IMR-90 (cell line): ENCODE results near the gene WDR91. TPM values are rescaled to one million over a fixed set of nuclear protein-coding genes. Genes with fewer than 3 reads are reported as not detected.

ENCODE experiments used
- ATAC-seq: fragments of 200-7000 bp; cut with Tn5 transposase; 2 replicates; pipeline ENCODE4 v1.9.1; 2020; ENCODE audit warnings: low read depth, mild to moderate bottlenecking, moderate library complexity
- BruUV-seq: library from RNA; stranded (reverse); fragments of 400-500 nt; replicated peaks from 2 replicates; lab custom pipeline; 2021; lab: Mats Ljungman, UMichigan
- CTCF ChIA-PET: fragments of 300-600 bp; formaldehyde crosslinking; extraction: SDS; loops from one replicate; lab custom pipeline; 2021; ENCODE audit warnings: antibody characterized with exemption; lab: Yijun Ruan, JAX
- POLR2A ChIA-PET: fragments of 300-600 bp; sonication (Branson Sonifier 250); formaldehyde crosslinking; loops from one replicate; lab custom pipeline; 2022; ENCODE audit warnings: antibody characterized with exemption; ENCODE audit not compliant: unreplicated experiment; lab: Charles Lee
- DNase-seq: peaks from one replicate; pipeline ENCODE4 v3.0.0; 2013
- H2AFZ ChIP-seq: replicated peaks from 2 replicates; pipeline ENCODE3; 2013; ENCODE audit warnings: low read length, mild to moderate bottlenecking; ENCODE audit not compliant: poor library complexity
- H2AK5ac ChIP-seq: 2 replicates; pipeline ENCODE4 v1.6.1; 2013; ENCODE audit warnings: low read depth, low read length, inconsistent platforms
- H2AK9ac ChIP-seq: replicated peaks from 2 replicates; pipeline ENCODE3; 2013; ENCODE audit warnings: mild to moderate bottlenecking, low read depth, low read length, moderate library complexity; ENCODE audit not compliant: poor library complexity
- H2BK120ac ChIP-seq: 2 replicates; pipeline ENCODE4 v1.6.1; 2013; ENCODE audit warnings: low read depth, low read length, inconsistent platforms
- H2BK15ac ChIP-seq: 3 replicates; pipeline ENCODE4 v1.6.1; 2013; ENCODE audit warnings: low read depth, low read length, inconsistent platforms
- H2BK20ac ChIP-seq: 2 replicates; pipeline ENCODE4 v1.6.1; 2013; ENCODE audit warnings: low read depth, mild to moderate bottlenecking, inconsistent platforms, low read length, moderate library complexity
- H2BK5ac ChIP-seq: 2 replicates; pipeline ENCODE4 v1.6.1; 2013; ENCODE audit warnings: mild to moderate bottlenecking, low read depth, low read length, inconsistent platforms; ENCODE audit not compliant: poor library complexity, severe bottlenecking
- H3K14ac ChIP-seq: replicated peaks from 2 replicates; pipeline ENCODE4 v1.6.1; 2013; ENCODE audit warnings: low read depth, low read length, inconsistent platforms
- H3K18ac ChIP-seq: 2 replicates; pipeline ENCODE4 v1.6.1; 2013; ENCODE audit warnings: low read depth, low read length, control low read depth
- H3K23ac ChIP-seq: 2 replicates; pipeline ENCODE4 v1.6.1; 2013; ENCODE audit warnings: low read depth, low read length, inconsistent platforms
- H3K27ac ChIP-seq: 2 replicates; pipeline ENCODE4 v1.5.1; 2013; ENCODE audit warnings: mild to moderate bottlenecking, control low read depth, low read length; ENCODE audit not compliant: insufficient read depth
- H3K27me3 ChIP-seq: 2 replicates; pipeline ENCODE4 v1.6.1; 2013; ENCODE audit warnings: low read length; ENCODE audit not compliant: control insufficient read depth, insufficient read depth
- H3K36me3 ChIP-seq: 2 replicates; pipeline ENCODE4 v1.6.1; 2013; ENCODE audit warnings: low read length, mixed read lengths; ENCODE audit not compliant: control insufficient read depth, insufficient read depth
- H3K4ac ChIP-seq: 2 replicates; pipeline ENCODE4 v1.6.1; 2013; ENCODE audit warnings: low read depth, low read length, inconsistent platforms
- H3K4me1 ChIP-seq: 2 replicates; pipeline ENCODE4 v1.6.1; 2013; ENCODE audit warnings: low read length, mixed read lengths; ENCODE audit not compliant: control insufficient read depth, insufficient read depth
- H3K4me2 ChIP-seq: 2 replicates; pipeline ENCODE4 v1.6.1; 2013; ENCODE audit warnings: low read depth, mild to moderate bottlenecking, control low read depth, low read length, moderate library complexity
- H3K4me3 ChIP-seq: 2 replicates; pipeline ENCODE4 v1.5.1; 2013; ENCODE audit warnings: low read depth, mild to moderate bottlenecking, control low read depth, low read length, moderate library complexity; ENCODE audit not compliant: insufficient read depth
- H3K56ac ChIP-seq: 2 replicates; pipeline ENCODE4 v1.6.1; 2013; ENCODE audit warnings: low read length, inconsistent platforms; ENCODE audit not compliant: insufficient read depth; ENCODE audit errors: extremely low read depth
- H3K79me1 ChIP-seq, 2 experiments: 2 replicates each; pipeline ENCODE4 v1.6.1; 2013; ENCODE audit warnings: low read length in 2 of 2, inconsistent platforms in 1 of 2, low read depth in 1 of 2
- H3K9ac ChIP-seq: 2 replicates; pipeline ENCODE4 v1.6.1; 2013; ENCODE audit warnings: low read depth, low read length, control low read depth
- H3K9me1 ChIP-seq: 2 replicates; pipeline ENCODE4 v1.6.1; 2013; ENCODE audit warnings: low read length, inconsistent platforms; ENCODE audit not compliant: insufficient read depth
- H3K9me3 ChIP-seq: 2 replicates; pipeline ENCODE4 v1.6.1; 2013; ENCODE audit warnings: low read length; ENCODE audit not compliant: control insufficient read depth, insufficient read depth
- H4K20me1 ChIP-seq: 2 replicates; pipeline ENCODE4 v1.6.1; 2013; ENCODE audit warnings: low read length, inconsistent platforms; ENCODE audit not compliant: insufficient read depth
- H4K5ac ChIP-seq: 2 replicates; pipeline ENCODE4 v1.6.1; 2013; ENCODE audit warnings: mild to moderate bottlenecking, low read depth, low read length, control low read depth
- H4K8ac ChIP-seq, 2 experiments: 2 replicates each; pipeline ENCODE4 v1.6.1; 2013; ENCODE audit warnings: low read depth in 2 of 2, low read length in 2 of 2, control low read depth in 1 of 2, inconsistent platforms in 1 of 2
- H4K91ac ChIP-seq: 2 replicates; pipeline ENCODE4 v1.6.1; 2013; ENCODE audit warnings: low read depth, low read length, inconsistent platforms; ENCODE audit not compliant: insufficient read depth
- BHLHE40 ChIP-seq: fragments of 150-350 bp; IDR thresholded peaks from 2 replicates; pipeline ENCODE4 v1.6.1; 2016; ENCODE audit warnings: mild to moderate bottlenecking, low read depth, low read length
- FOS ChIP-seq: fragments of 150-350 bp; IDR thresholded peaks from 2 replicates; pipeline ENCODE4 v1.6.1; 2016; ENCODE audit warnings: low read depth, low read length
- MAFK ChIP-seq: IDR thresholded peaks from 2 replicates; pipeline ENCODE4 v1.6.1; 2012; ENCODE audit warnings: low read depth, low read length, improper control_type of control experiment
- MAZ ChIP-seq: IDR thresholded peaks from 2 replicates; pipeline ENCODE4 v1.6.1; 2012; ENCODE audit warnings: low read depth, mild to moderate bottlenecking, low read length, improper control_type of control experiment, moderate library complexity, borderline replicate concordance
- MXI1 ChIP-seq: IDR thresholded peaks from 2 replicates; pipeline ENCODE4 v1.6.1; 2012; ENCODE audit warnings: low read depth, mild to moderate bottlenecking, low read length, moderate library complexity, borderline replicate concordance
- NFE2L2 ChIP-seq: fragments of 150-350 bp; IDR thresholded peaks from 2 replicates; pipeline ENCODE4 v1.6.1; 2016; ENCODE audit warnings: low read depth, mild to moderate bottlenecking, low read length
- POLR2A ChIP-seq: IDR thresholded peaks from 2 replicates; pipeline ENCODE4 v1.6.1; 2012; ENCODE audit warnings: mild to moderate bottlenecking, low read depth, low read length
- RAD21 ChIP-seq: IDR thresholded peaks from 2 replicates; pipeline ENCODE4 v1.6.1; 2012; ENCODE audit warnings: low read length, improper control_type of control experiment
- RCOR1 ChIP-seq: IDR thresholded peaks from 2 replicates; pipeline ENCODE4 v1.6.1; 2012; ENCODE audit warnings: mild to moderate bottlenecking, low read length, improper control_type of control experiment; ENCODE audit not compliant: insufficient replicate concordance
- RFX5 ChIP-seq: IDR thresholded peaks from 2 replicates; pipeline ENCODE4 v1.8.0; 2012; ENCODE audit warnings: low read depth, mild to moderate bottlenecking, low read length, moderate library complexity
- SMC3 ChIP-seq: fragments of 150-350 bp; IDR thresholded peaks from 2 replicates; pipeline ENCODE4 v1.6.1; 2016; ENCODE audit warnings: low read depth, mild to moderate bottlenecking, antibody characterized with exemption, low read length, moderate library complexity
- WGBS, 2 experiments: methylation state at CpG; one replicate each; pipeline versions ENCODE4 v1.1.5 to v1.1.7; 2013; ENCODE audit warnings: missing lambda C conversion rate in 2 of 2; ENCODE audit not compliant: insufficient read length in 1 of 2; ENCODE audit errors: extremely low coverage in 2 of 2; 5-methylcytosine and 5-hydroxymethylcytosine counted together
- dilution Hi-C: fragments of 300-500 bp; cut with HindIII; formaldehyde crosslinking; loops from one replicate; pipeline ENCODE4 v1.14.3; 2018; ENCODE audit warnings: low sequenced_read_pairs; ENCODE audit not compliant: unreplicated experiment
- in situ Hi-C: fragments of 300-500 bp; cut with MboI; formaldehyde crosslinking; loops from 3 replicates; pipeline ENCODE4 v1.14.3; 2019; ENCODE audit warnings: low sequenced_read_pairs, inconsistent platforms, mixed read lengths
- intact Hi-C: fragments of 100-400 bp; cut with micrococcal nuclease; formaldehyde crosslinking; loops from 2 replicates; pipeline ENCODE4 v1.10.0; 2022
- polyA plus RNA-seq, 3 experiments: library from polyadenylated mRNA; depleted of rRNA; stranded (reverse); fragments of >200 nt; gene quantifications; 2 replicates each; pipeline ENCODE4 v1.2.3, GENCODE V29; 2012; ENCODE audit warnings: low replicate concordance in 1 of 3
- total RNA-seq: library from RNA; depleted of rRNA; stranded (reverse); fragments of >200 nt; gene quantifications from 2 replicates; pipeline ENCODE4 v1.2.3, GENCODE V29; 2012
- TF ChIP-seq, protein P1 (sequence below): conservative IDR thresholded peaks from 2 replicates; pipeline ENCODE4 v1.5.1; 2012; ENCODE audit warnings: mild to moderate bottlenecking, low read depth, low read length, improper control_type of control experiment
- TF ChIP-seq, protein P2 (sequence below): fragments of 150-350 bp; IDR thresholded peaks from 2 replicates; pipeline ENCODE4 v1.6.1; 2017; ENCODE audit warnings: mild to moderate bottlenecking, antibody characterized with exemption, low read length, low read depth

WDR91 gene
- total and polyA plus RNA-seq, 2 of the 4 experiments (the other 2 are of a cell fraction): 5.2 to 10.3 TPM

- Histone ChIP-seq H3K4me3 (no peak overlapping the region), H3K4me1 (peaks cover 4% of the 10 kb centered on the region; the same call in 1 of the 2 replicates), H3K4ac (no peak overlapping the region), H4K91ac (no peak overlapping the region), H3K18ac (no peak overlapping the region), H4K20me1 (no peaks in the 10 kb centered on the region), H3K4me2 (no peak overlapping the region), H2AK5ac (no peak overlapping the region), H2BK120ac (no peak overlapping the region), H3K9me1 (peaks cover 7% of the 10 kb centered on the region), H3K14ac (no peak overlapping the region), H3K9me3 (peaks cover 5% of the 10 kb centered on the region; the same call in 1 of the 2 replicates), H3K23ac (no peak overlapping the region), H3K36me3 (no peaks in the 10 kb centered on the region), H2BK20ac (no peak overlapping the region), H2AK9ac (no peak overlapping the region), H3K27ac (no peak overlapping the region), H2AFZ (no peak overlapping the region), H3K79me1 (no peaks in the 10 kb centered on the region; a peak in 1 of 4 replicates), H3K27me3 (no peaks in the 10 kb centered on the region), H3K56ac (no peak overlapping the region), H2BK5ac (no peak overlapping the region), H4K5ac (no peak overlapping the region), H2BK15ac (no peak overlapping the region), H4K8ac (no peak overlapping the region), H3K9ac (no peak overlapping the region)
- POLR2A ChIA-PET: no interaction called here
- TF ChIP-seq, protein P1, sequence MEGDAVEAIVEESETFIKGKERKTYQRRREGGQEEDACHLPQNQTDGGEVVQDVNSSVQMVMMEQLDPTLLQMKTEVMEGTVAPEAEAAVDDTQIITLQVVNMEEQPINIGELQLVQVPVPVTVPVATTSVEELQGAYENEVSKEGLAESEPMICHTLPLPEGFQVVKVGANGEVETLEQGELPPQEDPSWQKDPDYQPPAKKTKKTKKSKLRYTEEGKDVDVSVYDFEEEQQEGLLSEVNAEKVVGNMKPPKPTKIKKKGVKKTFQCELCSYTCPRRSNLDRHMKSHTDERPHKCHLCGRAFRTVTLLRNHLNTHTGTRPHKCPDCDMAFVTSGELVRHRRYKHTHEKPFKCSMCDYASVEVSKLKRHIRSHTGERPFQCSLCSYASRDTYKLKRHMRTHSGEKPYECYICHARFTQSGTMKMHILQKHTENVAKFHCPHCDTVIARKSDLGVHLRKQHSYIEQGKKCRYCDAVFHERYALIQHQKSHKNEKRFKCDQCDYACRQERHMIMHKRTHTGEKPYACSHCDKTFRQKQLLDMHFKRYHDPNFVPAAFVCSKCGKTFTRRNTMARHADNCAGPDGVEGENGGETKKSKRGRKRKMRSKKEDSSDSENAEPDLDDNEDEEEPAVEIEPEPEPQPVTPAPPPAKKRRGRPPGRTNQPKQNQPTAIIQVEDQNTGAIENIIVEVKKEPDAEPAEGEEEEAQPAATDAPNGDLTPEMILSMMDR: no peak
- TF ChIP-seq MXI1 (no peak), RAD21 (no peak), RCOR1 (no peak), FOS (no peak), MAZ (no peak), SMC3 (no peak), MAFK (no peak), NFE2L2 (no peak), RFX5 (no peak), BHLHE40 (no peak), POLR2A (no peak)
- TF ChIP-seq, protein P2, sequence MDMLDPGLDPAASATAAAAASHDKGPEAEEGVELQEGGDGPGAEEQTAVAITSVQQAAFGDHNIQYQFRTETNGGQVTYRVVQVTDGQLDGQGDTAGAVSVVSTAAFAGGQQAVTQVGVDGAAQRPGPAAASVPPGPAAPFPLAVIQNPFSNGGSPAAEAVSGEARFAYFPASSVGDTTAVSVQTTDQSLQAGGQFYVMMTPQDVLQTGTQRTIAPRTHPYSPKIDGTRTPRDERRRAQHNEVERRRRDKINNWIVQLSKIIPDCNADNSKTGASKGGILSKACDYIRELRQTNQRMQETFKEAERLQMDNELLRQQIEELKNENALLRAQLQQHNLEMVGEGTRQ: no peak
- intact Hi-C loops (no loop called here), in situ Hi-C loops (no loop called here), dilution Hi-C loops (no loop called here)
- no TSS peak for BruUV-seq
- ATAC-seq: no peak
- CTCF ChIA-PET: no interaction called here
- WGBS, 2 experiments: 74% methylated on average over 3 of the region's 6 CpGs; no CpG with 5 or more reads in 1 of the 2 experiments
- no peak for DNase-seq
Measured at GRCh38 chr7:135151533-135151932, 59.8 kb downstream of the WDR91 start.
